Measurements from ENCODE around the gene MATN1.

- TF ChIP-seq EZH2 (IDR thresholded peaks at IDR 0.05) (no peak), POLR2AphosphoS5 (IDR thresholded peaks at IDR 0.05; ENCODE audit: borderline replicate concordance, low read depth, low read length) (no peak)
These were observed 29.7 kb upstream of the MATN1 start for GRCh38 chr1:30753118-30753517.
